H1 (cell line): ENCODE measurements around the gene L2HGDH.

ENCODE experiments used
- CTCF ChIP-seq, 3 experiments: IDR thresholded peaks; 1 replicate in 2 of 3; 2 replicates in 1 of 3; pipeline versions ENCODE4 v1.5.1 to v1.6.1; 2011; ENCODE audit warnings: low read length in 3 of 3, mild to moderate bottlenecking in 3 of 3, inconsistent platforms in 2 of 3, low read depth in 1 of 3, moderate library complexity in 1 of 3; ENCODE audit not compliant: insufficient read depth in 1 of 3; ENCODE audit errors: control extremely low read depth in 1 of 3
- EP300 ChIP-seq, 2 experiments: IDR thresholded peaks; 1 replicate in 1 of 2; 2 replicates in 1 of 2; pipeline ENCODE4 v1.6.1; 2011 to 2012; ENCODE audit warnings: low read depth in 2 of 2, low read length in 2 of 2, mild to moderate bottlenecking in 2 of 2, borderline replicate concordance in 1 of 2, inconsistent platforms in 1 of 2, moderate library complexity in 1 of 2
- EZH2 ChIP-seq: fragments of 200-600 bp; sonication (generic); IDR thresholded peaks from 2 replicates; pipeline ENCODE4 v1.7.1; 2012; ENCODE audit warnings: low read depth, mild to moderate bottlenecking, moderate library complexity, low read length, inconsistent platforms; ENCODE audit not compliant: severe bottlenecking
- JUND ChIP-seq: IDR thresholded peaks from 2 replicates; pipeline ENCODE4 v1.6.1; 2011; ENCODE audit warnings: mild to moderate bottlenecking, improper control_type of control experiment, low read length
- NRF1 ChIP-seq: IDR thresholded peaks from 2 replicates; pipeline ENCODE4 v1.6.1; 2011; ENCODE audit warnings: mild to moderate bottlenecking, low read depth, low read length, improper control_type of control experiment

- no peak for TF ChIP-seq NRF1
- TF ChIP-seq JUND: no peak
- no peak for TF ChIP-seq EP300 (IDR thresholded peaks at IDR 0.05; ENCODE audit: borderline replicate concordance in 1 of 2, low read depth in 2 of 2, low read length in 2 of 2)
- TF ChIP-seq CTCF (IDR thresholded peaks at IDR 0.05; ENCODE audit: control extremely low read depth in 1 of 3, insufficient read depth in 1 of 3, low read depth in 1 of 3, low read length in 3 of 3): no peak
- TF ChIP-seq EZH2: no peak
Measured at GRCh38 chr14:50319293-50319692, 7.3 kb upstream of the L2HGDH start.
